Measurements from ENCODE around the gene PTPN11. TPM values are rescaled to one million over a fixed set of nuclear protein-coding genes. Genes with fewer than 3 reads are reported as not detected.

The PTPN11 gene
- total and polyA plus RNA-seq, 9 donors = 22.1 to 94.6 (median 62.7) TPM

- H3K27me3 ChIP-seq = no peaks in the 10 kb centered on the region
- H3K4me3 ChIP-seq = no peak overlapping the region
- H3K9me3 ChIP-seq = no peaks in the 10 kb centered on the region
- H3K27ac ChIP-seq = no peak overlapping the region
- intact Hi-C loops (cut with DNase I) = no loop called here
- WGBS, 3 donors = 94 to 100% (median 98%) methylated on average over 1 of the region's 1 CpG
- H3K36me3 ChIP-seq = no peaks in the 10 kb centered on the region
- TF ChIP-seq EP300 (IDR thresholded peaks at IDR 0.05) = no peak
- no peak for TF ChIP-seq POLR2A (IDR thresholded peaks at IDR 0.05)
- no peak for TF ChIP-seq CTCF (IDR thresholded peaks at IDR 0.05)
- no peak for DNase-seq
- no peaks in the 10 kb centered on the region for H3K4me1 ChIP-seq (ENCODE audit: insufficient read depth)
Measured at GRCh38 chr12:112479413-112479812, 60.7 kb downstream of the PTPN11 start.

- no peaks in the 10 kb centered on the region for H3K27me3 ChIP-seq
- no peaks in the 10 kb centered on the region for H3K9me3 ChIP-seq
- H3K4me1 ChIP-seq (ENCODE audit: insufficient read depth) = no peaks in the 10 kb centered on the region
- no peaks in the 10 kb centered on the region for H3K36me3 ChIP-seq
- H3K27ac ChIP-seq = no peak overlapping the region
- no peak overlapping the region for H3K4me3 ChIP-seq
- intact Hi-C loops (cut with DNase I) = no loop called here
- DNase-seq = no peak
- no peak for TF ChIP-seq POLR2A (IDR thresholded peaks at IDR 0.05)
- TF ChIP-seq EP300 (IDR thresholded peaks at IDR 0.05) = no peak
- TF ChIP-seq CTCF (IDR thresholded peaks at IDR 0.05) = no peak
- WGBS, 3 donors = 84 to 87% (median 87%) methylated on average over 4 of the region's 4 CpGs
Measured at GRCh38 chr12:112480931-112481330, 62.2 kb downstream of the PTPN11 start.

GRCh38 chr12:112482733-112483132 is 64.0 kb downstream of the PTPN11 start:
- intact Hi-C loops (cut with DNase I) = no loop called here
- Histone ChIP-seq H3K36me3 (no peaks in the 10 kb centered on the region), H3K9me3 (no peaks in the 10 kb centered on the region), H3K27me3 (no peaks in the 10 kb centered on the region), H3K4me3 (no peak overlapping the region), H3K27ac (no peak overlapping the region), H3K4me1 (ENCODE audit: insufficient read depth) (no peaks in the 10 kb centered on the region)
- no peak for DNase-seq
- TF ChIP-seq CTCF (IDR thresholded peaks at IDR 0.05) (no peak), EP300 (IDR thresholded peaks at IDR 0.05) (no peak), POLR2A (IDR thresholded peaks at IDR 0.05) (no peak)
- 96 to 100% (median 97%) methylated on average over 2 of the region's 2 CpGs for WGBS, 3 donors

- H3K36me3 ChIP-seq = no peaks in the 10 kb centered on the region
- no peaks in the 10 kb centered on the region for H3K4me1 ChIP-seq (ENCODE audit: insufficient read depth)
- 93 to 95% (median 94%) methylated on average over 12 of the region's 12 CpGs for WGBS, 3 donors
- H3K9me3 ChIP-seq = no peaks in the 10 kb centered on the region
- no peak for DNase-seq
- no peak overlapping the region for H3K4me3 ChIP-seq
- no peak overlapping the region for H3K27ac ChIP-seq
- no peak for TF ChIP-seq CTCF (IDR thresholded peaks at IDR 0.05)
- TF ChIP-seq POLR2A (IDR thresholded peaks at IDR 0.05) = no peak
- TF ChIP-seq EP300 (IDR thresholded peaks at IDR 0.05) = no peak
- intact Hi-C loops (cut with DNase I) = no loop called here
- no peaks in the 10 kb centered on the region for H3K27me3 ChIP-seq
Measured at GRCh38 chr12:112486361-112486760, 67.6 kb downstream of the PTPN11 start.
